ENCODE data around the gene GPRIN2.
"Not testable (repeated sequence)": the region's sequence is repeated elsewhere in the genome, so short reads cannot be mapped to it uniquely, and the experiment has no call there.

Gene GPRIN2

DNA sequence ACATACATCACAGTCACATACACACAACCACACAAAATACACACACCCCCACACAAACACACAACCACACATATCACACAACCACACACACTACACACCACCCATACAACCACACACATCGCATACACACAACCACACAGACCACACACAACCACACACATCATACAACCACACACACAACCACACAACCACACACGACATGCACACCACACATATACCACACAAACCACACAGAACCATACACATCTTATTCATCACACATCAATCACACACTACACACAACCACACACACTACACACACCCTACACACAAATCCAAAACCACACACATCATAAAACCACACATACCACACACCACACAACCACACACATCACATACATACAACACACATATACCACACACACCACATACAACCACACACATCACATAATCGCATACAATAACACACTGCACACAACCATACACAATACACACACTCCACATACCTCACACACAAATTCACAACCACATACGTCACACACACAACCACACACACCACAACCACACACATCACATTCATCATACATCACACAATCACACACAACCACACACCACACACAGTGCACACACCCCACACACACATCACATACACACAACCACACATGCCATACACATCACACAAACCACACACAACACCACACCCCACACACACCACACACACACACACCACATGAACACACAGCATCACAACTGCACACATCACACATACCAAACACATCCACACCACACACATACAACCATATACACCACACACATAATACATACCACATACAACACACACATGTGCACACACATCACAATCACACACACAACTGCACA is 30.4 kb downstream of the GPRIN2 start:
- in situ Hi-C loops (cut with MboI; ENCODE audit: low pct_unique_long_range_greater_than_20kb, low sequenced_read_pairs), result no loop called here
- DNase-seq, result no peak

DNA sequence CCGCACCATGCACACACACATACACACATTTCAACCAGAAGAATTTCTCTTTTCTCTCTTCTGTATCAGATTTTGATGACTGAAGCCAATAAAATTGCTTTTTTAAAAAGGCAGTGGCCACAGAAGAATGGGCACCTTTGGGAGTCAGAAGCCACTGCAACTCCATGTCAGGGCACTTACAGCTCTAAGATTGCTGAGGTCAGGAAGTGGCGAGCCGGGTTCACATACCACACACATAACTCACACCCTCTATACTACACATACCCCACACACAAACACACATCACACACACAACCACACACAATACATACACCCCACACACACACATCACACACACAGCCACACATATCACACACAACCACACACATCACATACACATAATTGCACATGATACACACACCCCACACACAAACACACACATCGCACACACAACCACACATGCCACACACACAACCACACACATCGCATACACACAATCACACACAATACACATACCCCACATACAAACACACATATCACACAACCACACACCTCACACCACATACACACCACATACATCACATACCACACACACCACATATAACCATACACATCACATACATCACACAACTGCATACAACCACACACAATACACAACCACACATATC is 31.2 kb downstream of the GPRIN2 start:
- no peak for DNase-seq
- in situ Hi-C loops (cut with MboI; ENCODE audit: low pct_unique_long_range_greater_than_20kb, low sequenced_read_pairs), result no loop called here

DNA sequence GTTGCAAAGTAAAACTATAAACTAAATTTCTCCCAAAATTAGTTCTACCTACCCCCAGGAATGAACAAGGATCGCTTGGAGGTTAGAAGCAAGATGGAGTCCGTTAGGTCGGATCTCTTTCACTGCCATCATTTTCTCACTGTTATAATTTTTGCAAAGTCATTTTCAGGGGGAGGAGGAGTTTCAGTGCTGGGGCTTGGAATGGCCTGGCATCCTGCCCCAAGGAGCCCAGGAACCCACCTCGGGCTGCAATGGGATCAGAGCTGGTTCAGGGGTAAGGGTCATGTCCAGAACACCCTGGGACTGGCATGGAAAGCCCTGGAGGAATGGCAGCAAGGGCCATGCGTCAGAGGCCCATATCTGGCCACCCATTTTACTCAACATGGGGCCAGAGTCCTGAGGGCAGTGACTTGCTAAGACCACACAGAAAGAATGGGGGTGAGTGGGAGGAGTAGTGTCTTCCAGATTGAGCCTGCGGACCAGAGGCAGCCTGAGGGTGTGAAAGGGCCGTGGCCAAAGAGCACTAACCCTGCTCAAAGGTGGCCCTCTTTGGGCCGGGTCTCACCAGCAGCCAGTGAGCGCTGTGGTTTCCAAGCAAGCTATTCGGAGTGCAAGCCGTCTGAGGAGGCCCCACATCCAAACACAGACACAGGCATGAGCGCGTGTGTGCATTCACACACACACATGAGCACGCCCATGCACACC is 31.8 kb downstream of the GPRIN2 start:
- no peak for DNase-seq
- in situ Hi-C loops (cut with MboI; ENCODE audit: low pct_unique_long_range_greater_than_20kb, low sequenced_read_pairs), result no loop called here

DNA sequence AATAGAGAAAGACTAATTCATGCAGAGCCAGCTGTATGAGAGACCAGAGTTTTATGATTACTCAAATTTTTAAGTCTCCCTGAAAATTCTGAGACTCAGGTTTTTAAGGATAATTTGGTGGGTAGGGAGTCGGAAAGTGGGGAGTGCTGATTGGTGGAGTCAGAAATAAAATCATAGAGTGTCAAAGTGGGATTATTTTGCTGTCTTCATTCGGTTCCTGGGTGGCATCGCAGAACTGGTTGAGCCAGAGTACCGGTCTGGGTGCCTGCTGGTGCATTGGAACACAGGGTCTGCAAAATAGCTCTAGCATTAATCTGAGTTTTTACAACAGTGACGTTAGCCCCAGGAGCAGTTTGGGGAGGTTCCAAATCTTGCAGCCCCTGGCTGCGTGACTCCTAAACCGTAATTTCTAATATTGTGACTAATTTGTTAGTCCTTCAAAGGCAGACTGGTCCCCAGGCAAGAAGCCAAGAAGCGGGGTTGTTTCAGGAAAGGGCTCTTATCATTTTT is 32.4 kb downstream of the GPRIN2 start:
- DNase-seq, result no peak
- in situ Hi-C loops (cut with MboI; ENCODE audit: low pct_unique_long_range_greater_than_20kb, low sequenced_read_pairs), result no loop called here

DNA sequence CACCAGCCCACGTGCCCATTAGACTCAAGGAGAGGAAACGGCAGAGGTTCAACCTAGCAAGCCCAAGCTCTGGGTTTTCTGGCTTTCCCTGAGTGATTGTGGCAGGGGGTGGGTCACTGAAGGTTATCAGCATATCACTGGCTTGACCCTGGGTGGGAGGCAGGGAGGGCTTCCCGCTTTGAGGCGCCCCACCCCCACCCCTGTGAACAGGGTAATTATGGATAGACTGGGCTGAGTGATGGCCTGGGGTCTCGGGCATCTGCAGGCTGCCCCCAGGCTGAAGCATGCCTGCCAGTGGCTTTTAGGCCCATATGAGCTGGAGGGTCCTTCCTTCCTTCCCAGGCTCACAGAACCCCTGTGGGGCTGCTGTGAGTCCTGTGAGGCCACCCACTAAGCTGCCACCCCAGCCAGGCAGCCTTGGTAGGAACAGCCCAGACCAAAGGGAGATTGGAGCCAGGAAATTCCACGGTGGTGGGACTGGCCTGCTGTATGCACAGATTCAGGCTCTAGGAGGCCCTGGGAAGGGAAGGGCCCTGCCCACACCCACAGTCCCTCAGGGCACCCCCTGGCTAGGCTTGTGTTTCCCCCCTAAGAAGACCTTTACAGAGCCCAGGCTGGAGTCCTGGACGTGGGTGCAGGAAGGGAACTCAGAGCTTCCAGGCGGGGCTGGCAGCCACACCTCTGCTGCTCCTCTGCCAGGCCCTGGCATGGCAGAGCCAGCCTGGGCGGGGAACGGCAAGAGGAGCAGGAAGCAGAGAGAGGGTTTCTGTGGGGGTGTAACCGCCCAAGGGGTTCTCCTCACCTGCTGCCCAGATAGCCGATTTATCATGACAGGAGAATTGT is 33.1 kb downstream of the GPRIN2 start:
- no peak for DNase-seq
- in situ Hi-C loops (cut with MboI; ENCODE audit: low pct_unique_long_range_greater_than_20kb, low sequenced_read_pairs), result no loop called here

DNA sequence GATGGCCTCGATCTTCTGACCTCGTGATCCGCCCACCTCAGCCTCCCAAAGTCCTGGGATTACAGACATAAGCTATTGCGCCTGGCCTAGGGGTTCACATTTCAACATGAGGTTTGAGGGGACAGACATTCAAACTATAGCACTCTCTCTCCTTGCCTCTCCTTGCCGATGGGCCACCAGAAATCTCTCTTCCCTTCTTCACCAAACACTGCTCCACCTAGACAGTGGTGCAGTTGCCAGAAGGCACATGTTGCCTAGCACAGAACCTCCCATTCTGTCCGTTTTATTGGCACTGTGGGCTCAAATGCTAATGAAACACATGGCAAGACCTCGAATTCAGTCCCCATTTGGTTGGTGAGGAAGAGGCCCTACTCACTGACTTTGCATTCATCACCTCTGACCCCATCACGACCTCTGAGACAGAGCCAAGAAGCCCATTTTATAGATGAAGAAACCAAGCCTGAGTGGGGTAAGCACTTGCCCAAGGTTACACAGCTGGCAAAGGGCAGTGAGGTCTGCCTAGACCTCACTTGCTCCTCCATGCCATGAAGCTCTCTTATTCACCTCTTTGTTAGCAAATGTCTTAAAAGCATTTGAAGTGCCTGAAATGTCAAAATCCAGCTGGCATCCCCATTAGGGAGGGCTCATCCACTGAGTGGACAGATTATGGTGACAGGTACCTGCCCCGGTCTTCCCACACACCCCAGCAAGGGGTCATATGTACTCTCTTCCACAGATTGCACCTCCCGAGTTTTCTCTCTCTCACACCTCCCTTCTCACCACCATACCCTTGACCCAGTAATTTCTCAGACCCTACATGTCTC is 34.0 kb downstream of the GPRIN2 start:
- in situ Hi-C loops (cut with MboI; ENCODE audit: low pct_unique_long_range_greater_than_20kb, low sequenced_read_pairs), result no loop called here
- DNase-seq, result no peak

DNA sequence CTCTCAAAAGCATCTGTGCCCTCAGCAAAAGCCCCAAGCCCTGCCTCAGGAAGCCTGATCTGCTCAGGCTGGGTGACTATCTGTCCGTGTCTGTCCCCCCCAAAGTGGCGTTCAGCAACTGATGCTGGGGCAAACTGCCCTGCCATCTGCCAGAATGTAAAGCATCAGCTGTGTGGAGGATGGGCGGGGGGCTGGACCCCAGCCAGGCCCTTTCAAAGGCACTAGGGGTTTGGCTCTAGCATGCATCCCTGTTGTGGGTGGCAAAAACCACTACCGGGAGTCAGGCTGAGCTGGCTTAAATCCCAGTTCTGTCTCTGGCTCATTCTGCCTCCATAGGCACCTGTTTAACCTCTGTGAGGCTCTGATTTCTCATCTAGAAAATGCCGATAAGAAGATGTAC is 35.5 kb downstream of the GPRIN2 start:
- no peak for DNase-seq
- in situ Hi-C loops (cut with MboI; ENCODE audit: low pct_unique_long_range_greater_than_20kb, low sequenced_read_pairs), result no loop called here

DNA sequence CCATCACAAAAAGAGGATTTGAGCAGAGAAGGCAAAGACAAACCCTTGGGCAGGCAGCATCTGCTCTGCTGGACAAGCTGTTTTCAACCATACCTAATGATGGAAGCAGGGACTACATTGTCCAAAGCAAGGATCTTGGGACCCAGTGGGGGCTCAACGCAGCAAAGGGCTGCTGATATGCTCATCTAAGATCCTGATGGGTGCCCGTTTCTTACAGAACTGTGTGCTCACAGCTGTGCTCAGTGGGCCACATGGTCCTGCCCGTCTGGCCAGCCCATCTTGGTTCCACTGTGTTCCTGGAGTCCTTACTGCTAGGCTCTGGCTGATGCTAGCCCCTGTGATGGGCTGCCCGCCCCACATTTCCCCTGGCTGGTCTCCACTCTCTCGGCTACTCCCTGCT is 36.1 kb downstream of the GPRIN2 start:
- DNase-seq, result no peak
- in situ Hi-C loops (cut with MboI; ENCODE audit: low pct_unique_long_range_greater_than_20kb, low sequenced_read_pairs), result no loop called here

DNA sequence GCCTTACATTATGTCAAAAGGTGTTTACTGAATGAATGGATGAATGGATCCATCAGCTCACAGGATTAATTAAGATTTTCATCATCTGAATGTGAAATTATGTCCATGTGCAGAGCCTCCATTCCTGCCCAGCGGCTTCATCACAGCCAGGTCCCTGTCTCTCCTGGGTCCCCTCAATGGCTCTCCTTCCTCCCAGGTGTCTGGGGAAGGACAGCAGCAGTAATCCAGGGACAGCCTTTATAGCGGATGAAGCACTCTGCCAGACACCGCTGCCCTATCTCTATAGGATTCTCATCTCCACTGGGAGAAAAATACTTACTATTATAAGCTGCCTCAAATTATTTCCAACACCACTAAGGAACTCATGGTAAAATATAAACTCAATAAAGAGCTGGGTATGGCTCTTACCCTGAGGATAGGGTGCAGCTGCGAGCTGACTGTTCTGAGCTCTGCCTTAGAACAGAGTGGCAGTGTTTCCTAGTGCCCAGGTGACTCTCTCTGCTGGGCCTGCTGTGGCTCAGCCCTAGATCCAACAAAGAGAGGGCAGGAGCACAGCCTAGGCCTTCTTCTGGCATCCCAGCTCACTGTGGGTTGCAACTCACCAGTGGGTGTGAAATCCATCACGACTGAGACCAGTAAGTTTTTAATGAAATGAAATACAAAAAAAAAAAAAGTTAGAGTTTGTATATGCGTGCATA is 38.3 kb downstream of the GPRIN2 start:
- DNase-seq, result no peak
- in situ Hi-C loops (cut with MboI; ENCODE audit: low pct_unique_long_range_greater_than_20kb, low sequenced_read_pairs), result no loop called here

DNA sequence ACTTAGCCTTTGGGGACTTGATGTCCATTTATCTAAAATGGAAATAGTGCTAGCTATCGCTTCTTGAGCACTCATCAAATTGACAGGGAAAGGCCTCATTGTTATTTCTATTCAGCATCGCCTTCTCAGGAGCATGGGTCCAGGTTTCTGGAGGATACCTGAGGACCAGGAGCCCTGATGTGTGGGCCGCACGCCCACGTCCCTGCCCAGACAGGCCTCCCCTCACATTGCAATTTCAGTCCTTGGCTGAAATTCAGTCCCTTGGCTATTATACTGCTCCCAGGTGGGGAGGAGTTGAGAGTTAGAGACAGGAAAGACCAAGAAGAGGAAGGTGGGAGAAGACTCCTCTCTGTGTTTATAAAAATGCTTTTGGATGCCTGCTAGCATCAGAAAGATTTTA is 38.9 kb downstream of the GPRIN2 start:
- in situ Hi-C loops (cut with MboI; ENCODE audit: low pct_unique_long_range_greater_than_20kb, low sequenced_read_pairs), result no loop called here
- DNase-seq, result no peak

DNA sequence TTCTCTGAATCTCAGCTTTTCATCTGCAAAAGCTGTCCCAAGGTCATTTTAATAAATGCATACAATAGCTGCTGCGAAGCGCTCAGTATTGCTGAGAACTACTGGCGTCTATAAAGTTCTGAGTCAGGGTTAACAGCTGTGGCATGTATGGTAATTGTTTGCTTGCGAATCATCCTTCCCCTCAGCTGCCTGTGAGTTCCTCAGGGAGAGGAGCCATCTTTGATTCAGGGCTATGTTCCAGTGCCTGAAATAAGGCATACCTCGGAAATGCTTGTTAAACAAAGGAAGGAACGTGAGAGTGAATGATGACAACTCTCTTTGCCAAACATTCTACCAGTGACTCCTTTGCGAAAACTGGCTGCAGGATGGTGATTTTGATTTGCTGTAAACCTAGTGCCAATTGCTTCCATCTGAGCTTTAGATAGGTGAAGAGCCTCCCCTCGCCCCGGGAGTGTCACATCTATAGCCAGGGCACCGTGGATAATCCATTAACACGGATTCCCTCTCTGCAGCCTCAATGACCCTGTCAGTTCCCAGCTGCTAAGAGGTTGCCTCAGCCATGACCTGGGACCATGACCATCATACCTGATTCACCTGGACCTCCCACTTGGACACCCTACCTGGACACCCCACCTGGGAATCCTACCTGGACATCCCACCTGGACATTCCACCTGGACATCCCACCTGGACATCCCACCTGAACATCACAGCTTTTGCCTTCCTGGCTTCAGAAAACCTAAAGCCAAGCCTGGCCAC is 39.6 kb downstream of the GPRIN2 start:
- no peak for DNase-seq
- in situ Hi-C loops (cut with MboI; ENCODE audit: low pct_unique_long_range_greater_than_20kb, low sequenced_read_pairs), result no loop called here

DNA sequence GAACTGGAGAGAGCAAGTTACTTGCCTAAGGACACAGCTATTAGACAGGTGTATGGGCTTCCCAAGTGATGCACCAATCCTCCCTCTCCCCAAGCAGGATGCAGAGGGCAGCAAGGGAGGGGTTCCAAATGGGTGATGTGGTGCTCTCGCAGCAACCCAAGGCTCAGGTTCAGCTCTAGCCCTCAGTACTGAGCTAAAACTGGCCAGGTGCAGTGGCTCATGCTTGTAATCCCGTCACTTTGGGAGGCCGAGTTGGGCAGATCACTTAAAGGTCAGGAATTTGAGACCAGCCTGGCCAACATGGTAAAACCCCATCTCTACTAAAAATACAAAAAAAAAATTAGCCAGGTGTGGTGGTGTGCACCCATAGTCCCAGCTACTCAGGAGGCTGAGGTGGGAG is 40.7 kb downstream of the GPRIN2 start:
- in situ Hi-C loops (cut with MboI; ENCODE audit: low pct_unique_long_range_greater_than_20kb, low sequenced_read_pairs), result no loop called here
- DNase-seq, result no peak

DNA sequence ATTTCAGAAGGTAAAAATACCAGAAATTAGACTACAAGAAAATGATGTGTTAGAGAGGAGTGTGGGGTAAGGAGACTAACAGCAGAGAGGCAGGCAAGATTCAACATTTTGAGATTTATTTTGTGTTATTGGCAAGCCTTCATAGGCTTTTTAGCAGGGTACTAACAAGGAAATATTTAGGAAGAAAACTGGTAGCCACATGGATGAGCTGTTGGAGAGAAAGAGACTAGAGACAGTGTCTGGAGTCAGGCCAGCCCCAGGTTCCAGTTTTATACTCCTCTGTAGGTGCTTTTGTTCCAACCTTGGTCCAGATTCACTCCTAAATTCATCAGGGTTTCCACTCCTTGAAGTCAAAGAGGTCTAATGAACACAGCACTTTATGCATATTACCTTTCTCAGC is 41.1 kb downstream of the GPRIN2 start:
- in situ Hi-C loops (cut with MboI; ENCODE audit: low pct_unique_long_range_greater_than_20kb, low sequenced_read_pairs), result no loop called here
- no peak for DNase-seq

DNA sequence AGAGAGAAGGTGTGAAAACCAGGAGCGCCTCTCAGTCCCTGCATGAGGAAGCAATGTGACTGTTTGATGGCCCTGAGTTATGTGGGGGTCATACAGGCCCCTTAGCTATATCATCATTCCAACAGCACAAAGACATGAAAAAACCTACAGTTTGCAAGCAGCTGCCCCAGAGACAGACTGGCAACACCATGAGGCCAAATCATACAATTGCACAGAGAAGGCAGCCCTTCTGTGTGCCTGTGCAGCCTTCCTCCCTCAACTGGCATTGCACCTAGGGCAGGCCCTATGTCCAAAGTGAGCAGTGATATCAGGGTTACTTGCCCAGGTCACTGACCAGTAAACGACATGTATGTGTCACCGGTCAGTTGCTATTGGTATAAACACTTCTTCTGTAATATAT is 41.6 kb downstream of the GPRIN2 start:
- in situ Hi-C loops (cut with MboI; ENCODE audit: low pct_unique_long_range_greater_than_20kb, low sequenced_read_pairs), result no loop called here
- DNase-seq, result no peak

DNA sequence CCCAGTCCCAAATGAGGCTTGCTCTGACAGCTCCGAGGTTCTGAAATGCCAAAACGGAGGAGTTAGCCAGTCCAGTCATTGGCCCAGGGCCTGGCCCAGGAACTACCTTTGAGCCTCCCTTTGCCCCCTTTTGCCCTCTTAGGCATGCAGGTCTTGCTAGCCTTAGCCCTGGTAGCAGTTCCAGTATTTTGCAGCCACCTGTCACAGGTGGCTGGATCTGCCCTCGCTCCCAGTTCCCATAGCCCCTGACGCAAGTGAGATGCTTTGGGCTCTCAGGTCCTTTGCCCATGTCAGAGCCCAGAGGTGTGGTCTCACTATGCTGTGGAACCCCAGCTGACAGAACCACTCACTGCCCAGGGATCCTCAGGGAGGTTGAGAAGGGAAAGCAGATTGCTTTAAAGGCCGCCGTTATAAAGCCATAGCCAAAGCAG is 42.0 kb downstream of the GPRIN2 start:
- no peak for DNase-seq
- in situ Hi-C loops (cut with MboI; ENCODE audit: low pct_unique_long_range_greater_than_20kb, low sequenced_read_pairs), result no loop called here

DNA sequence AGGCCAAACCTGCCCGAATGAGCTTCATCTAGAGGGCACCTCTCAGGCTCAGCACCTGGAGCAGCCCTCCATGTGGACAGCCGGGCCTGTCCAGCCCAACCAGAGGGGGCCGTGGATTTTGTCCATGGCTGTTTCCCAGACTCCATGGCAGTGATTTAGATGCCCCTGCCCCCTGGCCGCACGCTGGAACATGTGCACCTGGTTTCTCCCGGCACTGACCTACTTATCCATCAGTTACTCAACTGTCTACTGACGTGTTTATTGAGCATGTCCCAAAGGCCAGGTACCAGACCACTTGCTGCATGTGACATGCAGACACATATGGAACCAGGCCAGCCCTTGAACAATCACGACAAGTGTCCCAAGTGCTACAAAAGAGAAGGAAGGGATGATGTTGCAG is 43.1 kb downstream of the GPRIN2 start:
- DNase-seq; in situ Hi-C loops (cut with MboI; ENCODE audit: low pct_unique_long_range_greater_than_20kb, low sequenced_read_pairs): not testable (repeated sequence)

DNA sequence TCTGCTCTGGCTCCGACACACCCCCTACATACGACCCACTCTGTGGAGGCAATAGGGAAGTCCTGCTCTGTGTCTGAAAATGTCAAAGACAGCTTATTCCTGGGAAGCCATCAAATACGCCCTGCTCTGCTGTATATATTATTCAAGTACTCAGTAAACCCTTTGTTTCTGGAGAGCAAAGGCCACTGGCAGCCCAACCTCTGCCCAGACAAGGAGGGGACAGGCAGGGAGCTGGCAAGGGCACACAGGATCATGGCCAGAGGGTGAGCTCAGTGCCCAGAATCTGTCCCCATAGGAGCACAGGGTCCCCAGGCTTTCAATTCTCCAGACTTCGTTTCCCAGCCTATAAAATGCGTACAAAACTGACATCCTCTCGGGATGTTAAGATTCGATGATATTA is 43.7 kb downstream of the GPRIN2 start:
- in situ Hi-C loops (cut with MboI; ENCODE audit: low pct_unique_long_range_greater_than_20kb, low sequenced_read_pairs); DNase-seq: not testable (repeated sequence)

Data from KBM-7 (cell line).